ENCODE measurements around the gene BSG. TPM values are rescaled to one million over a fixed set of nuclear protein-coding genes. Genes with fewer than 3 reads are reported as not detected.

Gene BSG
- polyA plus RNA-seq, 1 donor from 2014 or later, result 209 TPM

DNA sequence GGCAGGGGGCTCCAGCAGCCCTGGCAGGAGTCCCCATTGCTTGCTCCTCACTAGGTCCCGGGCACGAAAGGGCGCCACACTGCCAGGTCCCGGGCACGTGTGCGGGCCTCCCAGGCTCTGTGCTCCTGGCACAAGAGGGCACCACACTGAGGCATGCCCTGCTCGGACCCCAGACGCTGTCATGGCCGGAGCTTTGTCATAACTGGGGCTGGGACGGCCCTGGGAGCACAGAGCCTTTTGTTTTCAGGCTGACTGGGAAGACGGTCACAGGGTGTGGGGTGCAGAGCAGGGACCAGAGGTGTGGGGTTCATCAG lies 7.4 kb downstream of the BSG start:
- no peak overlapping the region for H3K27ac ChIP-seq (ENCODE audit: low read length)
- H3K4me3 ChIP-seq (ENCODE audit: low read length), result no peak overlapping the region
- no peaks in the 10 kb centered on the region for H3K27me3 ChIP-seq (ENCODE audit: insufficient read depth, low read depth, low read length)
- H3K36me3 ChIP-seq (ENCODE audit: insufficient read depth, low read length), result peaks cover 6% of the 10 kb centered on the region
- H3K79me2 ChIP-seq (replicated peaks; ENCODE audit: insufficient read depth, low read length), result peaks cover 28% of the 10 kb centered on the region
- no peak overlapping the region for H3K9ac ChIP-seq (ENCODE audit: low read length)
- H3K4me2 ChIP-seq (ENCODE audit: low read length), result no peak overlapping the region
- H2AFZ ChIP-seq (ENCODE audit: low read depth, low read length), result no peak overlapping the region
- peaks cover 4% of the 10 kb centered on the region for H4K20me1 ChIP-seq (ENCODE audit: insufficient read depth)
- no peaks in the 10 kb centered on the region for H3K9me2 ChIP-seq (ENCODE audit: insufficient read depth, low read length)
- TF ChIP-seq MXI1 (conservative IDR thresholded peaks at IDR 0.05; ENCODE audit: poor library complexity, severe bottlenecking) (no peak), SMC3 (conservative IDR thresholded peaks at IDR 0.05; ENCODE audit: poor library complexity) (no peak), RAD21 (conservative IDR thresholded peaks at IDR 0.05) (no peak), EP300 (conservative IDR thresholded peaks at IDR 0.05; ENCODE audit: poor library complexity, severe bottlenecking) (no peak), POLR2AphosphoS5 (IDR thresholded peaks at IDR 0.05) (no peak), TAF1 (IDR thresholded peaks at IDR 0.05; ENCODE audit: low read depth) (no peak), EZH2 (IDR thresholded peaks at IDR 0.05; ENCODE audit: borderline replicate concordance, insufficient read depth, low read length, poor library complexity, severe bottlenecking) (no peak)
- TF ChIP-seq, protein P1, sequence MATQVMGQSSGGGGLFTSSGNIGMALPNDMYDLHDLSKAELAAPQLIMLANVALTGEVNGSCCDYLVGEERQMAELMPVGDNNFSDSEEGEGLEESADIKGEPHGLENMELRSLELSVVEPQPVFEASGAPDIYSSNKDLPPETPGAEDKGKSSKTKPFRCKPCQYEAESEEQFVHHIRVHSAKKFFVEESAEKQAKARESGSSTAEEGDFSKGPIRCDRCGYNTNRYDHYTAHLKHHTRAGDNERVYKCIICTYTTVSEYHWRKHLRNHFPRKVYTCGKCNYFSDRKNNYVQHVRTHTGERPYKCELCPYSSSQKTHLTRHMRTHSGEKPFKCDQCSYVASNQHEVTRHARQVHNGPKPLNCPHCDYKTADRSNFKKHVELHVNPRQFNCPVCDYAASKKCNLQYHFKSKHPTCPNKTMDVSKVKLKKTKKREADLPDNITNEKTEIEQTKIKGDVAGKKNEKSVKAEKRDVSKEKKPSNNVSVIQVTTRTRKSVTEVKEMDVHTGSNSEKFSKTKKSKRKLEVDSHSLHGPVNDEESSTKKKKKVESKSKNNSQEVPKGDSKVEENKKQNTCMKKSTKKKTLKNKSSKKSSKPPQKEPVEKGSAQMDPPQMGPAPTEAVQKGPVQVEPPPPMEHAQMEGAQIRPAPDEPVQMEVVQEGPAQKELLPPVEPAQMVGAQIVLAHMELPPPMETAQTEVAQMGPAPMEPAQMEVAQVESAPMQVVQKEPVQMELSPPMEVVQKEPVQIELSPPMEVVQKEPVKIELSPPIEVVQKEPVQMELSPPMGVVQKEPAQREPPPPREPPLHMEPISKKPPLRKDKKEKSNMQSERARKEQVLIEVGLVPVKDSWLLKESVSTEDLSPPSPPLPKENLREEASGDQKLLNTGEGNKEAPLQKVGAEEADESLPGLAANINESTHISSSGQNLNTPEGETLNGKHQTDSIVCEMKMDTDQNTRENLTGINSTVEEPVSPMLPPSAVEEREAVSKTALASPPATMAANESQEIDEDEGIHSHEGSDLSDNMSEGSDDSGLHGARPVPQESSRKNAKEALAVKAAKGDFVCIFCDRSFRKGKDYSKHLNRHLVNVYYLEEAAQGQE (IDR thresholded peaks at IDR 0.05; ENCODE audit: borderline replicate concordance), result no peak
- TF ChIP-seq, protein P2, sequence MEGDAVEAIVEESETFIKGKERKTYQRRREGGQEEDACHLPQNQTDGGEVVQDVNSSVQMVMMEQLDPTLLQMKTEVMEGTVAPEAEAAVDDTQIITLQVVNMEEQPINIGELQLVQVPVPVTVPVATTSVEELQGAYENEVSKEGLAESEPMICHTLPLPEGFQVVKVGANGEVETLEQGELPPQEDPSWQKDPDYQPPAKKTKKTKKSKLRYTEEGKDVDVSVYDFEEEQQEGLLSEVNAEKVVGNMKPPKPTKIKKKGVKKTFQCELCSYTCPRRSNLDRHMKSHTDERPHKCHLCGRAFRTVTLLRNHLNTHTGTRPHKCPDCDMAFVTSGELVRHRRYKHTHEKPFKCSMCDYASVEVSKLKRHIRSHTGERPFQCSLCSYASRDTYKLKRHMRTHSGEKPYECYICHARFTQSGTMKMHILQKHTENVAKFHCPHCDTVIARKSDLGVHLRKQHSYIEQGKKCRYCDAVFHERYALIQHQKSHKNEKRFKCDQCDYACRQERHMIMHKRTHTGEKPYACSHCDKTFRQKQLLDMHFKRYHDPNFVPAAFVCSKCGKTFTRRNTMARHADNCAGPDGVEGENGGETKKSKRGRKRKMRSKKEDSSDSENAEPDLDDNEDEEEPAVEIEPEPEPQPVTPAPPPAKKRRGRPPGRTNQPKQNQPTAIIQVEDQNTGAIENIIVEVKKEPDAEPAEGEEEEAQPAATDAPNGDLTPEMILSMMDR (IDR thresholded peaks at IDR 0.05; ENCODE audit: poor library complexity, severe bottlenecking), result no peak
- no peaks in the 10 kb centered on the region for H3F3A ChIP-seq (ENCODE audit: insufficient read depth, low read length, poor library complexity, severe bottlenecking)
- H3K9me3 ChIP-seq (ENCODE audit: low read length), result no peaks in the 10 kb centered on the region

DNA sequence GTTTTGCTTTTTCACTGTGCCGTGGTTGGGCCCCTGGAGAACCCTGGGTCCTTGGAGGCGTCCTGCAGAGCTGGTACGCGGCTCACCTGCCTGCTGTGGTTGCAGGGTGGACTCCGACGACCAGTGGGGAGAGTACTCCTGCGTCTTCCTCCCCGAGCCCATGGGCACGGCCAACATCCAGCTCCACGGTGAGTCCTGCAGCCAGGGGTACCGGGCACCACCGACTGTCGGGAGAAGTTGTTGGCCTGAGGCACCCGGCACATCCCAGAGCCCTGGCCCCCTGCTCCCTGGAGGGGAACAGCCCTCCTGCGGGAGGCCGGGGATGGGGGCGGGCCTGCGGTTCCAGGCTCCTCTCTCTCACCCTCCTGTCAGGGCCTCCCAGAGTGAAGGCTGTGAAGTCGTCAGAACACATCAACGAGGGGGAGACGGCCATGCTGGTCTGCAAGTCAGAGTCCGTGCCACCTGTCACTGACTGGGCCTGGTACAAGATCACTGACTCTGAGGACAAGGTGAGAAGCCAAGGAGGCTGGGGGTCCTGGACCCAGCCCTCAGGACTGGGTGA lies 8.0 kb downstream of the BSG start:
- Histone ChIP-seq H3K4me2 (ENCODE audit: low read length) (no peak overlapping the region), H3K9me2 (ENCODE audit: insufficient read depth, low read length) (no peaks in the 10 kb centered on the region), H3K27me3 (ENCODE audit: insufficient read depth, low read depth, low read length) (no peaks in the 10 kb centered on the region), H3K9me3 (ENCODE audit: low read length) (no peaks in the 10 kb centered on the region), H3K79me2 (replicated peaks; ENCODE audit: insufficient read depth, low read length) (peaks cover 26% of the 10 kb centered on the region), H3K4me3 (ENCODE audit: low read length) (no peak overlapping the region), H2AFZ (ENCODE audit: low read depth, low read length) (no peak overlapping the region), H3K27ac (ENCODE audit: low read length) (no peak overlapping the region), H3K9ac (ENCODE audit: low read length) (no peak overlapping the region), H4K20me1 (ENCODE audit: insufficient read depth) (peaks cover 4% of the 10 kb centered on the region), H3K36me3 (ENCODE audit: insufficient read depth, low read length) (peaks cover 6% of the 10 kb centered on the region), H3F3A (ENCODE audit: insufficient read depth, low read length, poor library complexity, severe bottlenecking) (no peaks in the 10 kb centered on the region)
- TF ChIP-seq RAD21 (conservative IDR thresholded peaks at IDR 0.05) (no peak), POLR2AphosphoS5 (IDR thresholded peaks at IDR 0.05) (no peak), EP300 (conservative IDR thresholded peaks at IDR 0.05; ENCODE audit: poor library complexity, severe bottlenecking) (no peak)

All from neural cell (in vitro differentiated cells).